ENCODE results near the gene IRF5.

The IRF5 gene

DNA sequence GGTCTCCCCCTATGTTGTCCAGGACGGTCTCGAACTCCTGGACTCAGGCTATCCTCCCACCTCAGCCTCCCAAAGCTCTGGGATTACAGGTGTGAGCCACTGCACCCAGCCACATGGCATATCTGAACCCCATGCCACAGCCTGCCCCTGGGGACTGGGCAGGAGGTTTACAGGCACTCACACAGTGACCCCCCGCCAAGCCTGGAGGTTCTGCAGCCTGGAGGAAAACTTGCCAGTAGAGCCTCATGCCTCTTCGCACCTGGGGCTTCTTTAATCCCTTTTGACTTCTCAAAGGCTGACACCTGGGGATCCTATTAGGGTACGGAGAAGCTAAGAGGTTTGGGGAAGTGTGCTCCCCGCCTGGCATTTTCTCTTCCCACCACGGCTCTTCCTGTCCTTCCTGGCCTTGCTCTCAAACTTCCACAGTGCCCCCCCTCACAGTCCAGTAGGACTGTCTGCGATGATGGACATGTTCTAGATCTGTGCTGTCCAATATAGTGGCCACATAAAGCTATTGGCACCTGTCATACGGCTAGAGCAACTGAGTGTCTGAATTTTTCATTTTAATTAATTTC, 15.8 kb upstream of the IRF5 start:
- POLR2A ChIA-PET: no interaction called here
- CTCF ChIA-PET: interaction anchor here (0.5 to 0.6 kb wide), 2 partner anchors 18 to 105 kb away, joined by 3 to 4 read pairs; no protein-coding TSS in a partner anchor
- DNase-seq (ENCODE audit: extremely low spot score): no peak

GRCh38 chr7:128922496-128923410, 15.0 kb upstream of the IRF5 start:
- DNase-seq (ENCODE audit: extremely low spot score): no peak
- POLR2A ChIA-PET: interaction anchor here (0.5 kb wide), 1 partner anchor 123 kb away, joined by 3 read pairs; no protein-coding TSS in a partner anchor
- CTCF ChIA-PET: interaction anchor here (0.6 kb wide), 1 partner anchor 17 kb away, joined by 4 read pairs; no protein-coding TSS in a partner anchor
- TF ChIP-seq SUZ12 (IDR thresholded peaks at IDR 0.05) (no peak), FOXM1 (IDR thresholded peaks at IDR 0.05; ENCODE audit: borderline replicate concordance) (no peak), ELF4 (IDR thresholded peaks at IDR 0.05) (no peak), SP1 (IDR thresholded peaks at IDR 0.05) (no peak), FOXK2 (IDR thresholded peaks at IDR 0.05) (no peak), NFRKB (IDR thresholded peaks at IDR 0.05) (no peak), CTBP1 (IDR thresholded peaks at IDR 0.05; ENCODE audit: borderline replicate concordance) (no peak), LEF1 (IDR thresholded peaks at IDR 0.05; ENCODE audit: borderline replicate concordance) (no peak)

More for the DNA sequence above, 15.8 kb upstream of the IRF5 start:
- TF ChIP-seq L3MBTL2 (conservative IDR thresholded peaks at IDR 0.05): no peak
- TF ChIP-seq SP1 (IDR thresholded peaks at IDR 0.05): no peak
- TF ChIP-seq FOXM1 (IDR thresholded peaks at IDR 0.05; ENCODE audit: borderline replicate concordance): no peak
- TF ChIP-seq, protein P1, sequence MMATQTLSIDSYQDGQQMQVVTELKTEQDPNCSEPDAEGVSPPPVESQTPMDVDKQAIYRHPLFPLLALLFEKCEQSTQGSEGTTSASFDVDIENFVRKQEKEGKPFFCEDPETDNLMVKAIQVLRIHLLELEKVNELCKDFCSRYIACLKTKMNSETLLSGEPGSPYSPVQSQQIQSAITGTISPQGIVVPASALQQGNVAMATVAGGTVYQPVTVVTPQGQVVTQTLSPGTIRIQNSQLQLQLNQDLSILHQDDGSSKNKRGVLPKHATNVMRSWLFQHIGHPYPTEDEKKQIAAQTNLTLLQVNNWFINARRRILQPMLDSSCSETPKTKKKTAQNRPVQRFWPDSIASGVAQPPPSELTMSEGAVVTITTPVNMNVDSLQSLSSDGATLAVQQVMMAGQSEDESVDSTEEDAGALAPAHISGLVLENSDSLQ (IDR thresholded peaks at IDR 0.05): no peak
- TF ChIP-seq ELF4 (IDR thresholded peaks at IDR 0.05): no peak
- TF ChIP-seq CTBP1 (IDR thresholded peaks at IDR 0.05; ENCODE audit: borderline replicate concordance): no peak
- no peak for TF ChIP-seq NFRKB (IDR thresholded peaks at IDR 0.05)
- TF ChIP-seq SUZ12 (IDR thresholded peaks at IDR 0.05): no peak
- no peak for TF ChIP-seq FOXA1 (IDR thresholded peaks at IDR 0.05)
- no peak for TF ChIP-seq TARDBP (IDR thresholded peaks at IDR 0.05)
- TF ChIP-seq LEF1 (IDR thresholded peaks at IDR 0.05; ENCODE audit: borderline replicate concordance): no peak
- no peak for TF ChIP-seq FOXK2 (IDR thresholded peaks at IDR 0.05)

- ChIA-PET CTCF (no interaction called here), POLR2A (no interaction called here)
- TF ChIP-seq ARNT (IDR thresholded peaks at IDR 0.05): no peak
- no peak for DNase-seq (ENCODE audit: extremely low spot score)
Observed at GRCh38 chr7:128923411-128923800, 14.3 kb upstream of the IRF5 start.

DNA sequence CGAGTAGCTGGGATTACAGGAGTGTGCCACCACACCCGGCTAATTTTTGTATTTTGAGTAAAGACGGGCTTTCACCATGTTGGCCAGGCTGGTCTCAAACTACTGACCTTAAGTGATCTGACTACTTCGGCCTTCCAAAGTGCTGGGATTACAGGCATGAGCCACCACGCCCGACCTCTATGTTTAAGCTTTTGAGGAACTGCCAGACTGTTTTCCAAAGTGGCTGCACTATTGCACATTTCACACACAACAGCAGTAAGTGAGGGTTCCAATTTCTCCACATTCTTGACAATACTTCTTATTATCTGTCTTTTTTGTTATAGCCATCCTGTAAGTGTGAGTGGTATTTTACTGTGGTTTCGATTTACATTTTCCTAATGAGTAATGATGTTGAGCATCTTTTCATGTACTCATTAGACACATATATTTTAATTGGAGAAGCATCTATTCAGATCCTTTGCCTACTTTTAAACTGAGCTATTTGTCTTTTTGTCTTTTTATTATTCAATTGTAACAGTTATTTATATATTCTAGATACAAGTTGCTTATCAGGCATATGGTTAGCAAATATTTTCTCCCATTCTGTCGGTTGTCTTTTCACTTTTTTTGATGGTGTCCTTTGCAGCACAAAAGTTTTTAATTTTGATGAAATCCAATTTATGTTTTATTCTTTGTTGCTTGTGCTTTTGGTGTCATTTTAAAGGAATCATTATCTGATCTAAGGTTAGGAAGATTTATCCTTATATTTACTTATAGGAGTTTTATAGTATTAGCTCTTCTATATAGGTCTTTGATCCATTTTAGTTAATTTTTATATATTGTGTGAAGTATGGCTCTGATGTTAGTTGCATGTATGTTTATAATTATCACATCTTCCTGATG, 12.8 kb upstream of the IRF5 start:
- CTCF ChIA-PET: no interaction called here
- no peak for DNase-seq (ENCODE audit: extremely low spot score)
- POLR2A ChIA-PET: no interaction called here
- TF ChIP-seq ZNF384 (IDR thresholded peaks at IDR 0.05): no peak
- no peak for TF ChIP-seq FOXK2 (IDR thresholded peaks at IDR 0.05)
- no peak for TF ChIP-seq ELF4 (IDR thresholded peaks at IDR 0.05)
- no peak for TF ChIP-seq NFRKB (IDR thresholded peaks at IDR 0.05)
- TF ChIP-seq HDGF (IDR thresholded peaks at IDR 0.05; ENCODE audit: borderline replicate concordance): no peak
- TF ChIP-seq LEF1 (IDR thresholded peaks at IDR 0.05; ENCODE audit: borderline replicate concordance): no peak
- no peak for TF ChIP-seq FOXM1 (IDR thresholded peaks at IDR 0.05; ENCODE audit: borderline replicate concordance)
- no peak for TF ChIP-seq CTBP1 (IDR thresholded peaks at IDR 0.05; ENCODE audit: borderline replicate concordance)
- TF ChIP-seq TARDBP (IDR thresholded peaks at IDR 0.05): no peak
- no peak for TF ChIP-seq SUZ12 (IDR thresholded peaks at IDR 0.05)
- TF ChIP-seq L3MBTL2 (conservative IDR thresholded peaks at IDR 0.05): no peak
- no peak for TF ChIP-seq SP1 (IDR thresholded peaks at IDR 0.05)
- TF ChIP-seq BHLHE40 (IDR thresholded peaks at IDR 0.05; ENCODE audit: borderline replicate concordance): no peak
- no peak for TF ChIP-seq ARNT (IDR thresholded peaks at IDR 0.05)
- TF ChIP-seq, protein P1 (IDR thresholded peaks at IDR 0.05): no peak

DNA sequence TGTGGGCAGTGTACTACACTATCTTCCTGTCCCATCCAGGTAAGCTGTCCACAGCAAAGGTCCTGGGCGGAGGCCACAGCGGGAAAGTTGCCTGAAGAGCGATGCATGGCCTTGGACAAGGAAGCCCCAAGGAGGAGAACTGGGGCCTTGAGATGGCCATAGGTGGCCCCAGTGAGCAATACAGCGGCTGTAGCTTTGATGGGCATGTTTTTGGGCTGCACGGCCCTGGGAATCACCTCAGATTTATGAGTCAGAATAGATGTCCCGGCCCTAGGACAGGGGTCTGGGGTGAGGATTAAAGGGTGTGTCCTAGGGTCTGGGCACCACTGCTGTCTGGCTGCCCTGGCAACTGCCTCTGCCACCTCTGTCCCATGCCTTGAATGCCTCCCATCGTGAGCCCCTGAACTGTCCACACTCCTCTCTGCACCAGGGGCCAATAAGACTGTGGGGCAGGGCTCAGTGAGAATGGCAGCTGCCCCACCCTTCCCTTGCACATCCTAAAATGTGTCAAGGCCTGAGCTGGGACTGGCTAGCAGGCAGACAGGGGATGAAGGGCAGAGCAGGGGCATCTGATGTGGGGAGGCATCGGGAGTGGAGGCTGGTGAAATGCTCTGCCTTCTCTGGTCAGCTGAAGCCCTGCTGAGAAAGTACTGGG, 9.4 kb upstream of the IRF5 start:
- no peak for TF ChIP-seq FOXM1 (IDR thresholded peaks at IDR 0.05; ENCODE audit: borderline replicate concordance)
- TF ChIP-seq HDGF (IDR thresholded peaks at IDR 0.05; ENCODE audit: borderline replicate concordance): no peak
- no peak for TF ChIP-seq FOXA1 (IDR thresholded peaks at IDR 0.05)
- no peak for TF ChIP-seq CTBP1 (IDR thresholded peaks at IDR 0.05; ENCODE audit: borderline replicate concordance)
- no peak for TF ChIP-seq ELF4 (IDR thresholded peaks at IDR 0.05)
- TF ChIP-seq, protein P1 (IDR thresholded peaks at IDR 0.05): no peak
- TF ChIP-seq LEF1 (IDR thresholded peaks at IDR 0.05; ENCODE audit: borderline replicate concordance): no peak
- TF ChIP-seq BHLHE40 (IDR thresholded peaks at IDR 0.05; ENCODE audit: borderline replicate concordance): no peak
- no peak for TF ChIP-seq NFRKB (IDR thresholded peaks at IDR 0.05)
- no peak for TF ChIP-seq SUZ12 (IDR thresholded peaks at IDR 0.05)
- TF ChIP-seq SP1 (IDR thresholded peaks at IDR 0.05): no peak
- TF ChIP-seq ARNT (IDR thresholded peaks at IDR 0.05): no peak
- TF ChIP-seq ZNF384 (IDR thresholded peaks at IDR 0.05): no peak
- TF ChIP-seq L3MBTL2 (conservative IDR thresholded peaks at IDR 0.05): no peak
- no peak for TF ChIP-seq FOXK2 (IDR thresholded peaks at IDR 0.05)
- no peak for TF ChIP-seq TARDBP (IDR thresholded peaks at IDR 0.05)
- no peak for DNase-seq (ENCODE audit: extremely low spot score)
- ChIA-PET POLR2A (no interaction called here), CTCF (no interaction called here)
